NCI-H345 treated with DMSO at 0.1 percent for 48 hours (cell line): ENCODE data around the gene MMS19.
"Not testable (repeated sequence)": the region's sequence is repeated elsewhere in the genome, so short reads cannot be mapped to it uniquely, and the experiment has no call there.

Experiments
- DNase-seq: peaks from one replicate; lab custom pipeline; 2025; ENCODE audit not compliant: unreplicated experiment; lab: John Stamatoyannopoulos, UW

Gene MMS19

DNA sequence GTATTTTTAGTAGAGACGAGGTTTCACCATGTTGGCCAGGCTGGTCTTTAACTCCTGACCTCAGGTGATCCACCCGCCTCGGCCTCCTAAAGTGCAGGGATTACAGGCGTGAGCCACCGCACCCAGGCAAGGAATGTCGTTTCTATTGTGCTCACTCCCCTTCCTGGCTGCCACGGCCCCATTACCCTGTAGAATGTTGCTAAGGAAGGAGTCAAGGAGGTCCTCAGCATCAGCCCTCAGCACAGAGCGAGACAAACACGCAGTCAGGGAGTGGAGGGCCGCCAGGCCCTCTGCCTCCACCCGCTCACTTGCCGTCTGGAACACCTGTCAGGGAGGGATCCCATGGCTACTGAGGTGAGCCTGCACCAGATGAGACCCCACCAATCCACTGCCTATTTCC is 29.4 kb downstream of the MMS19 start:
- DNase-seq = not testable (repeated sequence)

DNA sequence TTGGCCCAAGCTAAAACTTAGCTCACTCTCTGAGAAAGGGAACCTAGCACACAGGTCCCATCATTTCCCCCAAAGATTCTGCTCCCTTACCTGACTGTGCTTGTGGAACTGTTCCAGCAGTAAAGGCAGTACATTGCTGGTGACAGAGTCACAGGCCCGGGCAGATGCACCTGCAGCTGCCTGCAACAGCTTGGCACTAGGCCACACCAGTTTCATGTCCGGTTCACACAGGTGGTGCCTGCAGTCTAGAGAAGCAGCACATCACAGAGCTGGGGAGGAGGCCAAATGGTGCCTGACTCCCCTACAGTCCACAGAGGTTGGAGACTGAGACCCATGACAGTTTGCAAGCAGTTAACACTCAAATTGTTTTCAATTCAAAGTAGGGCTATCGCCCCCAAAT is 30.1 kb downstream of the MMS19 start:
- no peak for DNase-seq

DNA sequence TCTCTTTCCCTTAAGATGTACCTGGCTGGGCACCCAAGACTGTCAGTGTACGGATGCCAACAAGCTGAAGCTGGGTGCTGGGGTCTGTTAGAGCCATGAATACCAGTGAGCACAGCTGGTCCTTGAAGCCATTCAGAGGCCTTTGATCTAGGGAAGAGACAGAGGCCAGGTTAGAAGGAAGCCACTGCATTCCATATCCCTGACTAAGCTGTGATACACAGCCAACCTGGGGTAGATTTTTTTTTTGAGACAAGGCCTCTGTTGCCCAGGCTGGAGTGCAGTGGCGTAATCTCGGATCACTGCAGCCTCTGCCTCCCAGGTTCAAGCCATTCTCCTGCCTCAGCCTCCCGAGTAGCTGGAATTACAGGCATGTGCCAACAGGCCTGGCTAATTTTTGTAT is 31.5 kb downstream of the MMS19 start:
- DNase-seq = no peak

DNA sequence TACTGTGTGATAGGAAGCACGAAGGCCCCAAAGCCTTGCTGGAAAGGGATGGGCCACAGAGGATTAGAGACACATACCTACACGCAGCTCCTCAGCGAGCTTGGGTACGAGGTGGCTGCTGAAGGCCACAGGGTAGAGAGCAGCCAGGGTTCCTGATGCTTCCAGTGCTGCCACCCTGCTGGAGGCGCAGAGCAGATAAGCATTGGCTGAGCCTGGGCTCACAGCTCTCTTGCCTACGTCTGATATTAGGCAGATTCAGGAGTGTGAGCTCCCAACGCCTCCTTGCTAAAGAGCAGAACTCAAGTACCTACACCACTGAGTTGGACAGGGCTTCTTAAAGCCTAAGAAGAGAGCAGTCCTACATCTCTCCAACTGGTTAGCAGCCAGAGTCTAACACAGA is 32.2 kb downstream of the MMS19 start:
- no peak for DNase-seq

DNA sequence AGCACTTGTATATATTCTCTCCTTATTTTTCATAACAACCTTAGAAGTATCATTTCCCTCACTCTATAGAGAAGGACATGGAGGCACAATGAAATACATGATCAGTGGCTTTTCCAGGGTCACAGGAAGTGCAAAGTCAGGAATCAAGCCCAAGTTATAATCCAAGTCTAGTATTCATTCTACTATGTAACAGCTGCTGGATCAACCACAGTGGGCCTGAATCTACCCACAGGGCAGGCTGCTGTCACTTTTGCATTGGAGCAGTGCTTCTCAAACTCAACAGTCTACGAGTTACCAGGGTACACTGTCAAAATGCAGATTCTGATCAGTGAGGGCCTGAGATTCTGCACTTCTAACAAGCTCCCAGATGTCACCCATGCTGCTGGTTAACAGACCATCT is 34.0 kb downstream of the MMS19 start:
- DNase-seq = no peak

DNA sequence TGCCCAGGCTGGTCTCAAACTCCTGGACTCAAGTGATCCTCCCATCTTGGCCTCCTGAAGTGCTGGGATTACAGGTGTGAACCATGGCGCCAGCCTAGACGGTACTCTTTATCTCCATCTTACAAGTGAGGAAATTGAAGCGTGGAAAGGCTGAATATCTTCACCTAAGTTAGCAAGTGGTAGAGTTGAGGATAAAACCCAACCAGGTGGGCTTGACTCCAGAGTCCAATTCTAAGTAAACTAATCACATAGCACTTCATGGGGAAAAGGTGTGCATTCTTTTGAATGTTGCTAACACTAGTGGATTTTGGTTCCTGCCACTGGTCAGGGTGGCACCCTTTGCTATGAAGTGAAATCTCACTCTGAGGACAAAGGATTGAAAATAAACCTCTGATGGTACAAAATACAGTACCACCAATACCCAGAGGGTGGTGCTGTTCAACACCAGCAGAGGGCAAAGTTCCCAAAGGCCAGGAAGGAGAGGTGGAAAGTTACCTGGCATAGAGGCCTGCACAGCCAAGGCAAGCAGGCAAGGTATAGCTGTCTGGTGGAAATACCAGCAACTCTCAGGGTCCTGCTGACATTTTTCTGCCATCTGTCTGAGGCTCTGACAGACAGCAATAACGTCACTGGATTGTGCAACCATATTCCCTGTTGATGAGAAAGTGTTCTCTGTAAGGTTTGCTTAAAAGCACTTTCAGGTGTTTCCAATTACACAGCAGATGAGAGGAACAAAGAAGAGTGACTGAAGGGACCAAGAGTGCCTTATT is 34.7 kb downstream of the MMS19 start:
- DNase-seq = no peak

DNA sequence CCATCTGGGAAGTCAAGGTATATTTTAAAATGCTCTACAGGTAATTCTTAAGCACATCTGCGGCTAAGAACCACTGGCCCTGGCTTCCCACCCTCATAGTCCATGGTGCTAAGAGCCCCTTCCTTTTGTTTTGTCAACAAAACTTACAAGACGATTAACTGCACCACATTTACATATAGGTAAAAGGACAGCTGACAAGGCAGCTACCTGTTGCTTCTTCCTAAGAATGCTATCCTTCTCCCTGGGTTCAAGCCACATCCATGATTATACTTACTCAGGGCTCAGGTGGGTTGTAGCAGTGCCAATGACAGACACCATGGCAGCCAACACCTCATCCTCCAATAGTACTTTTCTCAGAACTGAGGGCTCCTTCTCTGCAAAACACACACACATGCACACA is 35.9 kb downstream of the MMS19 start:
- no peak for DNase-seq

DNA sequence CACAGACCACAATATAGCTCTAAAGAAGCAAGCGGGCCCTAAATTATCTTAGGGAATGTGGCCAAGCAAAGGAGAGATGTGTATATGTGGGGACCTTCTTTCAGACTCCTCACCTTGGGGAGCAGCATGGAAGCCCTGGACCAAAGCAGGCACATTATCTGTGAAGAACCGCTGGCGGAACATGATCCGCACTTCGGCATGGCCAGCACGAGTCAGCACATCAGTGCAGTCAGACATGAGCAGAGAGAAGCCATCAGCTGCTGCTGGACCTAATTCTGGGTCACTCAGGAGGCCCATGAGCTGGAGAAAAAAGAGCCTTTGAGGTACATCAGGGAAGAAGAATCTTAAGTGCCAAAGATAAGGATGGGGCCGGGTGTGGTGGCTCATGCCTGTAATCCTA is 38.3 kb downstream of the MMS19 start:
- no peak for DNase-seq

DNA sequence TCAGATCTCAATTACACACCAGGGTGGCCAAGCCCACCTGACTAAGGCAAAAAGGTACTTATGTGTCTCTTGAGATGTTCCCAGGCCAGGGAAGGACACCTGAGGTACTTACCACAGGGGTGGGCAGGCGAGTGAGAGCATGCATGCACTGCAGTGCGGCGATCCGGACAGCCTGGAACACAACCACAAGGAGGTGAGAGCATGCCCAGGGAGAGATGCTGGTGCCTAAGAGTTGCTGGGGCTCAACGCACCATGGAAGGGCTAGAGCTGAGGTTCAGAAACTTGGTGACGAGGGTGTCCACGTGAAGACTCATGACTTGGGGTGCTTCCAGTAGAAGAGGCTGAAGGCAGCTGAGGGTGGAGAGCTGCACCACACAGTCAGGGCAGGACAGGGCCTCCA is 39.1 kb downstream of the MMS19 start:
- DNase-seq = no peak

DNA sequence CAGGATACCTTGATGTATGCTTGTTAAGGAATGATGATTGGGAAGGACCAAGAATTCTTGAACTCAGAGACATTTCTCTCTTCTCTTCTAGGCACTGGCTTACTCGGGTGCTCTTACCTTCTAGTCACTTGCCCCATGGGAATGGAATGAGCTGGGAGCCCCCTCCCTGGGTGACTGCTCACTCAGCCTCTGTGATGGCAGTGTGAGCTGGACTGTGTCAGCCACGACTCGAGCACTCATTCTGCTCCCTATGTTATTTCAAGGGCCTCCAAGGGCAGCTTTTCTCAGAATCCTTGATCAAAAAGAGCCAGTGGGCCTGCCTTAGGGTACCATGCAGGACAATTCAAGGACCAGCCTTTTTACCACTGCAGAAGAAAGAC is 41.5 kb downstream of the MMS19 start:
- no peak for DNase-seq

DNA sequence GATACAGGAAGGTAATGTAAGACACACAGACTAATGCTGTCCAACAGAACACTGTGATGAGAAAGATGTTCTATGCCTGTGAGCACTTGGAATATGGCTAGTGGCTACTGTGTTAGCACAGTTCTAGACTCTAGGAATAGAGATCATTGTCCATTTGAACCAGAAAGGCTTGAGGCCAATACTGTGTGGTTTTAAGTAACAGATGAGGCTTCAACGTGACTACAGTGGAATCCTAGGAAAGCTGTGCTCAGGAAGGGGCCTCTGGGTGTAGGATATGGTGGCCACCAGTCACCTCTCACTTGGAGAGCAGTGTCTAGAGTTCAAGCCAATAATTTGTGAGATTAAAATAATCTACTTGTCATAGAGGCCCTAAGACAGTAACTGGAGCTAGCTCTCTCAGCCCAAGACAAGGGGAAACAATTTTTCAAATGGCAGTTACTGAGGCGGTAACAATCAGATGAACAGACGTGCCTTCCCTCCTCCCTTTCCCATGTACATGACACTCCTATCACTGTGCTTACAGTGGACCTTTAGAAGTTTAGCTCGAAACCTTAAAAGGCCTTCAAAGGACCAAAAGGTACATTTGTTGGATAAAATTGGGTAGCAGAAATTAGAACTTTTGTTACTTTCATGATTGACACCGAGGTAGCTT is 42.1 kb downstream of the MMS19 start:
- no peak for DNase-seq

DNA sequence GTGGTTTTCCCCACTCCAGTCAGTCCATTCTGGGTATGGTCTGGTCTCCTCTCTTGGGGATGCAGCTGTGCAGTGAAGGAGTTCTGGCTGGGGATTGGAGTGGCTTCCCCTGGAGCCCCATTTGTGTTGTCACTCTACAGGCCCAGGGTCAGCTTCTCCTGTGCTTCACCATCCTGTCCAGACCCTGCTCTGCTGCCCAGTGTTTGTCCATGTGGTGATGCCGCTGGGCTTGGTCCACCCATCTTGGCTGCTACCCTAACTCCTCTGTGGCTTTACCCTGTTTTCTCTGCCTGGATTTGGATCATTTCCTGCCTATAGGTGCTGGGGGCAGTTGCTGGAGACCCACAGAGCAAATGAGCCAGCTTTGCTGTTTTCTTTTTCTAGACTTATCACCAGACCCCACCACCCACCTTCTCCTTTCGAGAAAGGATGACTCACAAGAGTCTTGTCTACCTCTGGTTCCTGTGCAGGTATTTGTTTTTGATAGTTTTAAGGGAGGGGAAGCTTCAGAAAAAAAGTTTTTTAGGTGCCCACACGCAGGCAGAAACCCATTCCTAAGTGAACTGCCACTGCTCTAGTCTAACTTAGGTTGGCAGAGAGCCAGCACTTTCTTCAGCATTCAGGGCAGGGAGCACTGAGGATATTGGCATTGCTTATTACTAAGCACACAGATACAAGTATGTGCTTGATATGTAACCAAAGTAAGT is 43.7 kb downstream of the MMS19 start:
- DNase-seq = no peak

DNA sequence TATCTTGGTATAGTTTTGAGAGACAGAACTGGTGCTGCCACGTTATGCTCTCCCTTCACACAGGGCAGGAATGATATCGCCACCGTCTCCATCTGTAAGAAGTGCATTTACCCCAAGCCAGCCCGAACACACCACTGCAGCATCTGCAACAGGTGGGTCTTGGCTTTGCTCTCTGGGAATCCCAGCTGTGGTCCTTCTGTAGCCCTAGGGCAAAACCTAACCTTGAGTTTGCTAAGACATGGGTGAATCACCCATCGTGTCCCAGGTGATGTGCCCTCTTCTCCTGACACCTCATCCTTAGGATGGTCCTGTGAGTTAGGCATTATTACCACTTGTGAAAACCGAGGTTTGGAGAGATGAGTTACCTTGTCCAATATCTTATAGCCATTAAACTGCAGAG is 45.9 kb downstream of the MMS19 start:
- no peak for DNase-seq

DNA sequence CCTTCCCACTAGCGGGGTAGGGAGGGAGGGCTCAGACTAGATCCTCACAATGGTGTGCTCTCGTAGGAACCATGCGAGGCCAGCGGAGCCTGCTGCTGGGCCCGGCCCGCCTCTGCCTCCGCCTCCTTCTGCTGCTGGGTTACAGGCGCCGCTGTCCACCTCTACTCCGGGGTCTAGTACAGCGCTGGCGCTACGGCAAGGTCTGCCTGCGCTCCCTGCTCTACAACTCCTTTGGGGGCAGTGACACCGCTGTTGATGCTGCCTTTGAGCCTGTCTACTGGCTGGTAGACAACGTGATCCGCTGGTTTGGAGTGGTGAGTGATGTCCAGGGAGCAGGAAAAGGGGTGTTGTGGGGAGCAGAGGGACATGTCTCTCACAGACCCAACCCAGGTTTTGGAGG is 46.6 kb downstream of the MMS19 start:
- DNase-seq = no peak

DNA sequence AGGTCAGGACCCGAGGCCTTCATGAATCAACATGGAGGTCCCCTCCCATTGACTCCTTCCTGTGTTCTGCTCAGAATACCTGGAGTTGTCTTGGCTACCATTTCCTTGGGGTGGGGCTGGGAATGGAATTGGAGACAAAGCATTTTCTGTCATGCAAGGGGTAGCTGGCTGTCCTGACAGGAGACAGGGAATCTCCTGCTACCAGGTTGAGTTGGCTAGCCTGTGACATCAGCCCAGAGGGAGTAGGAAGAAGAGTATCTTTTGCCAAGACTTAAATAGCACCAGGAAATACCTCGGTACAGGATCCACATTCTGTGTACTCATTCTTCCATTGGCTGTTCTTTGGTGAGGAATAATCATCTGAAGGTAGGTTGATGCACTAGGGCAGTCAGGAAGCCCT is 47.4 kb downstream of the MMS19 start:
- DNase-seq = no peak

DNA sequence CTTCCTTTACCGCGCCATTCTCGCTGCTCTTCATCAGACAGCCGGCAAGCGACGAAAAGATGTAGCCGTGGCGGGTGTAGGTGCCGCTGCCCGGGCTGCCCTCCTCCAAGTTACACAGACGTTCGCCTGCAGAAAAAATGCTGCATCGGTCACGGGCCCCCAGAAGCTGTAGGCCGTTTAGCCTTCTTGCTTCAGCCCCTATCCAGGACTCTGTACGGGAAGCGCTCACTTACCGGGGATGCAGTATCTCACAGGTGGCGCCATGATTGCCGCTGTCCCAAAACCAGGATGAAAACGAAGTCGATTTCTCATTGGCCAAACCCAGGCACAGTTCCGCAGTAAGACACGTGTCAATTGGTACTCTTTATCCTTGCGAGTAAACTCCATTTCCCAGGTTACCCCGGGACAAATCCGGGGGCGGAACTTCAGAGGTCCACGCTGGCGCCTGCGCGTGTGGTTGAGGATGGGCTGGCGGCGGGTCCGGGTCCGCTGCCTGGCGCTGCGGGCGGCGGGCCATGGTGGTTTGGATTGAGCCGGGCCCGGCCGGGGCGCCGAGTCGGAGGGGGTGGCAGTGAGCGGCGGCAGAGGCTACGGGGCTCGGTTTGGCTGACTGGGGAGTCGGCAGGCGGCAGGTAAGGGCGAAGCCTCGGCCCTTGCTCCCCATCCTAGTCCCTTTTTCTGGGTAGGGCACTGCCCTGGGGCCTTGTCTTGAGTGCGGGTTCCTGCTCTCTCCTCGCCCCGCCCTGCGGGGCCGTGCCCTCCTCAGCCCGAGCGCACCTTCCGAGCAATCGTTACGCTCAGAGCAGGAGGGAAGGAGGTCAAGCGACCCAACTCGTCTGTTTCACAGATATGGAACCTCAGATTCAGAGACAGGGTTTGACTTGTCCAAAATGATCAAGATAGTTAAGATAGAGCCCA is 52.2 kb downstream of the MMS19 start, which contains the start of the genes EXOSC1 and ZDHHC16:
EXOSC1 (minus strand) TSS at position 285 of the 918 bp plus-strand sequence; CDS start at position 264, 21 bp downstream.
ZDHHC16 (plus strand) TSS at position 454 of the 918 bp plus-strand sequence. CDS start 5,501 bp downstream, outside the sequence.
- DNase-seq = peak; percentile 90

DNA sequence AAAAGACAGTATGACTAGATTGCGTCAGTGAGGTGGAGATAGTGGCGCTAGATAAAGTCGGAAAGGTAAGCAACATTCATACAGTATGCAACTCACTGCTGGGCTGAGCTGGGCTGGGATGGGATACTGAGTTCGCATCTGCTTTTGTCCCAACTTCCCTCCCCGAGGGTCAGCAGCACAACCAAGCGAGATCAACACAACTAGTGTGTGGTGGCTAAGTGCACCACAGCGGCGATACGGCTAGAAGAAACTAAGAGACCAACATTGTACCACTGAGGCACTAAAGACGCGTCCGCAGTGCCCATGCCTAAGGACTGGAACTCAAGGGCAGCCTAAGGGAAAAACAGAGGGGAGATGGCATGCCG is 52.9 kb downstream of the MMS19 start:
- DNase-seq = no peak

DNA sequence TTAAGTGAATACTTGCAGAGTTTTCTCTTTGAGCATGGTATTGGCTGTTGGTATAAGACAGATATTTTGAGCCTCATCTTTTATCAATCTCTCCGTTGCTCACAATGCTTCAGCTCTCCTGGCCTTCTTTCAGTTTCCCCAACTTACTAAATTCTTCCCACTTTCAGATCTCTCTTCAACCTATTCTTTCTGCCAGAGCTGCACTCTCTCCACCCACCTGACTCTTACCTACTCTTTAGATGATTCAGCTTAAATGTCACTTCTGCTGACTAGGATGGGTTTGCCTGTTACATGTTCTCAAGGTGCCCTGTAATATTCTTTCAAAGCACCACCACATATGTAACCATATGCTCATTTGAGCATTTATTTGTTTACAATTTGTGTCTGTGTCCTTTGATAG is 54.0 kb downstream of the MMS19 start:
- DNase-seq = no peak

DNA sequence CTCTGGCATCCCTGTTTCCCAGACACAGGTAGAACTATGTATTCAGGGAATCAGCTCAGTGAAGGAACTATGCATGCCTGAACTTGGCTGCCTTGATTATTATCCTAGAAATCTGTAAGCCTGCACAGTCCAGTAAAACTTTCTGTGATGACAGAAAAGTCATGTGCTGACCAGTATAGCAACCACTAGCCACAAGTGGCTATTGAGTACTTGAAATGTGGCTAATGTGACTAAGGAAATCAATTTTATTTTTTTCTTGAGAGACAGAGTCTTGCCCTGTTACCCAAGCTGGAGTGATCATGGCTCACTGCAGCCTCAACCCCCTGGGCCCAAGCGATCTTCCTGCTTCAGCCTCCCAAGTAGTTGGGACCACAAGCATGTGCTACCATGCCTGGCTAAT is 55.9 kb downstream of the MMS19 start:
- DNase-seq = no peak

DNA sequence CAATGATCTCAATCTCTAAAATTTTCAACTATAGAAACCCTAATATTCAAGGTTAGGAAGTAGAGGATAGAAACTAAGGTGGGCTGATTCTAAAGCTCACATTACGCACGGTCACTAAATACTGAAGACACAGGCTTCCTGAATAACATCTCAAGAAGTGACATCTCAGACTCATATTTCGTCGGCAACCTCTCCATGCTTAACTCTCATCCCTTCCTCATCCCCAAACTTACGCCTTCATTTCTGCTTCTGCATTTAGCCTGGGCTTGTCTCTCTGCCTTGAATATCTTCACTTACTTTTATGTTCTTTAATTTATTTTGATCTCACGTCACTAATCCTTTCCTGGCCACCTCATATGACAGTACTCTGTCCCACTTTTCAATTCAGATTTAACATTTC is 63.0 kb downstream of the MMS19 start:
- no peak for DNase-seq

DNA sequence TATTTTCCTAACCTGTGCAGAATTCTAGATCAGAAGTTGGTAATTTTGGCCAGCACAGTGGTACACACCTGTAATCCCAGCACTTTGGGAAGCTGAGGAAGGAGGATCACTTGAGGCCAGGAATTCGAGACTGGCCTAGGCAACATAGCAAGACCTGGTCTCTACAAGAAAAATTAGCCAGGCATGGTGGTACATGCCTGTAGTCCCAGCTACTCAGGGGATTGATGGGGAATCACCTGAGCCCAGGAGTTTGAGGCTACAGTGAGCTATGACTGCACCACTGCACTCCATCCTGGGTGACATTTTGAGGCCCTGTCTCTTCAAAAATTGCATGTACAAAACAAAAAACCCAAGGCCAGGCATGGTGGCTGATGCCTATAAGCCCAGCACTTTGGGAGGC is 63.7 kb downstream of the MMS19 start:
- DNase-seq = no peak
